Mesothelial cell of epicardium (in vitro differentiated cells): ENCODE results near the gene ANO6. TPM values are rescaled to one million over a fixed set of nuclear protein-coding genes. Genes with fewer than 3 reads are reported as not detected.

Experiments
- DNase-seq, 2 experiments: peaks; one replicate each; pipeline ENCODE4 v3.0.0; 2021; ENCODE audit warnings: low spot score in 2 of 2; ENCODE audit not compliant: unreplicated experiment in 2 of 2
- H3K27ac Mint-ChIP-seq: 2 replicates; pipeline ENCODE4 v1.8.0; 2021; ENCODE audit warnings: mixed read lengths
- H3K27me3 Mint-ChIP-seq: 2 replicates; pipeline ENCODE4 v1.8.0; 2021; ENCODE audit warnings: low read depth, mixed read lengths
- H3K36me3 Mint-ChIP-seq: 2 replicates; pipeline ENCODE4 v1.8.0; 2021; ENCODE audit warnings: mixed read lengths
- H3K4me1 Mint-ChIP-seq: 2 replicates; pipeline ENCODE4 v1.8.0; 2021; ENCODE audit warnings: mixed read lengths
- H3K4me3 Mint-ChIP-seq: 2 replicates; pipeline ENCODE4 v1.8.0; 2021; ENCODE audit warnings: mild to moderate bottlenecking, moderate library complexity, mixed read lengths
- H3K9me3 Mint-ChIP-seq: 2 replicates; pipeline ENCODE4 v1.8.0; 2021; ENCODE audit warnings: mixed read lengths
- CTCF ChIP-seq: fragments of 200-600 bp; sonication (generic); IDR thresholded peaks from one replicate; pipeline ENCODE4 v1.5.0; 2021; ENCODE audit warnings: antibody characterized with exemption; ENCODE audit not compliant: unreplicated experiment
- total RNA-seq: library from RNA; stranded (reverse); gene quantifications from 3 replicates; pipeline ENCODE4 v1.2.1, GENCODE V29; 2021

Gene ANO6
- total RNA-seq, 1 donor from 2014 or later: 41.1 TPM

DNA sequence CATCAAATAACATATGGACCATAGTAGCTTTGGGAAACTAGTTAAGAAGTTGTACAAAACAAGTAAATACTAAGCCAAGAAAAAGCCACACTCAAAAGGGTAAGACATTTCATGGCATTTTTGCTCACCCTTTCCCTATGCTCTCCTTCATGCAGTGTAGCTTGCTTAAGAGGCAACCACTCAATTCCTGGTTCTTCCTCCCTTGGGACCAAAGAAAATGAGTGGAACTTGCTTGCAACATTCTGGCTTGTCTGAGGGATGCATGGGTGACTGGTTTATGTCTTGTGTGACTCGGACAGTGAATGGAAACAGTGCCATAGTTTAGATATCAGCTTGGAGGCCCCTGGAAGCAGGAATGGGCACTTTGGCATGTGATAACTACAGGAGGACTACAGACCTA lies 261.6 kb downstream of the ANO6 start:
- no peaks in the 10 kb centered on the region for H3K4me1 Mint-ChIP-seq
- peaks cover 37% of the 10 kb centered on the region for H3K9me3 Mint-ChIP-seq
- no peak overlapping the region for H3K27ac Mint-ChIP-seq
- no peak overlapping the region for H3K4me3 Mint-ChIP-seq
- H3K36me3 Mint-ChIP-seq: no peaks in the 10 kb centered on the region
- TF ChIP-seq CTCF: no peak
- no peaks in the 10 kb centered on the region for H3K27me3 Mint-ChIP-seq
- DNase-seq: no peak

DNA sequence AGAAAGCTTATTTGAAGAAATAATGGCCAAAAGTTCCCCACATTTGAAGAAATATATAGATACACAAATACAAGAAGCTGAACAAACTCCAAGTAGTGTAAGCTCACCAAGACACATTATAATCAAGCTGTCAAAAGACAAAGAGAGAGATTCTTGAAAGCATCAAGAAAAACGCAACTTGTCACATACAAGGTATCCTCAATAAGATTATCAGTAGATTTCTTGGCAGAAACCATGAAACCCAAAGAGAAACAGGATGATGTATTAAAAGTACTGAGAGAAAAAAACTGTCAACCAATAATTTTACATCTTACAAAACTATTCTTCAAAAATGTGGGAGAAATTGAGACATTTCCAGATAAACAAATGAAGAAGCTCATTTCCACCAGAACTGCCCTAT lies 263.0 kb downstream of the ANO6 start:
- no peak for DNase-seq
- Mint-ChIP-seq H3K9me3 (peaks cover 30% of the 10 kb centered on the region), H3K27ac (no peak overlapping the region)

DNA sequence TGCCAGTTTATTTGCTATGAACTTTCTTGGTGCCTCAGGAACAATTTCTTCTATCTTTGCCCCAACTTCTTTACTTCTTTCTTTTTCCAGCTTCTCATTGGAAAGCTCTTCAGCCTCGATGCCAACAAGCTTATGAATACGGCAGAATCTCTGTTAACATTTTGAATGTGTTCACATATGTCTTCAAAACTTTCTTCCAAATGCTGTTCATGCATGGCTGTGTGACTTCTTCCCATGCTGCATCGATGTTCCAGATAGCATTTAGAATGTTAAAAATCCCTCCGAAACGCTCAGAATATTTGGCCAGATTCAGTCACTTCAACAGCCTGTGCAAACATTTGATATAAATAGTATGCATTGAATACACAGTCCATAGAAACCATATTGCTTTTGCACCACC lies 265.9 kb downstream of the ANO6 start:
- no peak for DNase-seq
- Mint-ChIP-seq H3K36me3 (no peaks in the 10 kb centered on the region), H3K27me3 (no peaks in the 10 kb centered on the region), H3K9me3 (peaks cover 26% of the 10 kb centered on the region), H3K27ac (no peak overlapping the region), H3K4me3 (no peak overlapping the region), H3K4me1 (no peaks in the 10 kb centered on the region)
- no peak for TF ChIP-seq CTCF

More for the DNA sequence above, 263.0 kb downstream of the ANO6 start:
- no peak overlapping the region for H3K4me3 Mint-ChIP-seq
- no peaks in the 10 kb centered on the region for H3K27me3 Mint-ChIP-seq
- TF ChIP-seq CTCF: no peak
- no peaks in the 10 kb centered on the region for H3K4me1 Mint-ChIP-seq
- no peaks in the 10 kb centered on the region for H3K36me3 Mint-ChIP-seq

- no peak for TF ChIP-seq CTCF
- Mint-ChIP-seq H3K27me3 (no peaks in the 10 kb centered on the region), H3K9me3 (peaks cover 18% of the 10 kb centered on the region), H3K27ac (no peak overlapping the region), H3K4me3 (no peak overlapping the region), H3K4me1 (no peaks in the 10 kb centered on the region), H3K36me3 (no peaks in the 10 kb centered on the region)
- DNase-seq: no peak
These were observed 267.7 kb downstream of the ANO6 start for GRCh38 chr12:45483571-45483970.

Other genes starting within 250 kb of the ANO6 start
- gene DBX2, start 165.0 kb upstream of the ANO6 start, total RNA-seq: not detected in 3 replicates